ENCODE data around the gene ANKRD13A.
"Not testable (repeated sequence)": the region's sequence is repeated elsewhere in the genome, so short reads cannot be mapped to it uniquely, and the experiment has no call there.

Gene ANKRD13A

DNA sequence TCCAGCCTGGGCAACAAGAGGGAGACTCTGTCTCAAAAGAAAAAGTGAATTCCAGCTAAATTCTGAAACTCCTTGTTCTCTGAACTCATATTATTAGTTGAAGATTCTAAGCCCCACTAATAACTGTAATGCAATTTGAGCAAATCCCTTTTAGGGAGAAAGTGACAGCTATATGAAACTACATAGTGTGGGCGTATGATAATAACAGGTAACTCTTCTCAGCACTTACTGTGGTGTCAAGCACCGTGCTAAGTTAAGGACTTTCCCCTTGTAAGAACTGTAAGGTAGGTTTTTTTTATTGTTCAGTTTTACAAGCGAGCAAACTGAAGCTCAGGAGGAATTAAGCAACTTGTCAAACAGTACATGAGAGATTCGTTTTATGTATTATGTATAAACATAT lies 5.4 kb downstream of the ANKRD13A start:
- peak; percentile 68 for DNase-seq (ENCODE audit: low read depth)
- no peak for TF ChIP-seq CTCF (IDR thresholded peaks at IDR 0.05; ENCODE audit: low read depth, low read length, missing control alignments)
- H3K4me3 ChIP-seq (ENCODE audit: low read depth, low read length): no peak overlapping the region; the same call in 1 of the 2 replicates

DNA sequence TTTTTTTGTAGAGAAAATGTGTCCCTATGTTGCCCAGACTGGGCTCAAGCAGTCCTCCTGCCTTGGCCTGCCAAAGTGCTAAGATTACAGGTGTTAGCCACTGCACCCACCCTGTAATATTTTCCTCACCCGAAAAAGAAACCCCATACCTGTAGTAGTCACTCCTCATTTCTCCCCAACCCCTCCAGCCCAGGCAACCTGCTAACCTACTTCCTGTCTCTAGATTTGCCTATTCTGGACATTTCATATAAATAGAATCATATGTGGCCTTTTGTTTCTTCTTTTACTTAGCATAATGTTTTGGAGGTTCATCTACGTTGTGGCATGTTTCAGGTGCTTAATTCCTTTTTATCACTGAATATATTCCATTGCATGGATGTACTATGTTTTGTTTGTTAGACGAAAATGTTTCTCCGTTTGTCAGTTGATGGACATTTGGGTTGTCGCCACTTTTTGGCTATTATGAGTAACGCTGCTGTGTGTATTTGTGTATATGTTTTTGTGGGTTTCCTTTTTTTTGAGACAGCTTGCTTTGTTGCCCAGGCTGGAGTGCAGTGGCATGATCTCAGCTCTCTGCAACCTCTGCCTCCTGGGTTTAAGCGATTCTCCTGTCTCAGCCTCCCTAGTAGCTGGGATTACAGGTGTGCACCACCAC lies 6.2 kb downstream of the ANKRD13A start:
- no peak for TF ChIP-seq CTCF (IDR thresholded peaks at IDR 0.05; ENCODE audit: low read depth, low read length, missing control alignments)
- H3K4me3 ChIP-seq (ENCODE audit: low read depth, low read length): peak overlapping the region; percentile 25
- no peak for DNase-seq (ENCODE audit: low read depth)

DNA sequence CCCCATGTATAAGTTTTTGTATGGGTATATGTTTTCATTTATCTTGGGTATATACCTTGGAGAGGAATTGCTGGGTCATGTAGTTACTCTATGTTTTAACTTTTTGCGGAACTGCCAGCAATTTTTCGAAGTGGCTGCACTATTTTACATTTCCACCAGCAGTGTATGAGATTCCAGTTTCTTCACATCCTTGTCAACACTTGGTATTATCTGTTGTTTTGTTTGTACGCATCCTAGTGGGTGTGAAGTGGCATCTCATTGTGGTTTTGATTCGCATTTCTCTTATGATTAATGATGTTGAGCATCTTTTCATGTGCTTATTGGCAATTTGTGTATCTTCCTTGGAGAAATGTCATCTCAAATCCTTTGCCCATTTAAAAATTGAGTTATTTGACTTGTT lies 6.9 kb downstream of the ANKRD13A start:
- DNase-seq (ENCODE audit: low read depth): no peak
- no peak for TF ChIP-seq CTCF (IDR thresholded peaks at IDR 0.05; ENCODE audit: low read depth, low read length, missing control alignments)
- H3K4me3 ChIP-seq (ENCODE audit: low read depth, low read length): no peak overlapping the region; the same call in 1 of the 2 replicates

- no peak overlapping the region for H3K4me3 ChIP-seq (ENCODE audit: low read depth, low read length)
- no peak for DNase-seq (ENCODE audit: low read depth)
- no peak for TF ChIP-seq CTCF (IDR thresholded peaks at IDR 0.05; ENCODE audit: low read depth, low read length, missing control alignments)
These were observed 8.7 kb downstream of the ANKRD13A start for GRCh38 chr12:110007881-110008280.

DNA sequence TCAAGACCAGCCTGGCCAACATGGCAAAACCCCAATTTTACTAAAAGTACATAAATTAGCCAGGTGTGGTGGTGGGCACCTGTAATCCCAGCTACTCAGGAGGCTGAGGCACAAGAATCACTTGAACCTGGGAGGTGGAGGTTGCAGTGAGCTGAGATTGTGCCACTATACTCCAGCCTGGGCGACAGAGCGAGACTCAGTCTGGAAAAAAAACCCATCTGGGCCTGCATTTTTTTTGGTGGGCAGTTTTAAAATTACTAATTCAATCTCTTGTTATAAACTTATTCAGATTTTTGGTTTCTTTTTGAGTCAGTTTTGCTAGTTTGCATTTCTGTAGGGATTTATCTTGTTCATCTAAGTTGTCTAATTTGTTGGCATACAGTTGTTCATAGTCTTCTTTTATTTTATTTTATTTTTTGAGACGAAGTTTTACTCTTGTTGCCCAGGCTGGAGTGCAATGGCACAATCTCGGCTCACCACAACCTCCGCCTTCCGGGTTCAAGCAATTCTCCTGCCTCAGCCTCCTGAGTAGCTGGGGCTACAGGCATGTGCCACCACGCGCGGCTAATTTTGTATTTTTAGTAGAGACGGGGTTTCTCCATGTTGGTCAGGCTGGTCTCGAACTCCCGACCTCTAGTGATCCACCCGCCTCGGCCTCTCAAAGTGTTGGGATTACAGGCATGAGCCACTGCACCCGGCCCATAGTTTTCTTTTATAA lies 9.6 kb downstream of the ANKRD13A start:
- peak overlapping the region; percentile 32; the same call in 1 of the 2 replicates for H3K4me3 ChIP-seq (ENCODE audit: low read depth, low read length)
- not testable (repeated sequence) for DNase-seq (ENCODE audit: low read depth)

DNA sequence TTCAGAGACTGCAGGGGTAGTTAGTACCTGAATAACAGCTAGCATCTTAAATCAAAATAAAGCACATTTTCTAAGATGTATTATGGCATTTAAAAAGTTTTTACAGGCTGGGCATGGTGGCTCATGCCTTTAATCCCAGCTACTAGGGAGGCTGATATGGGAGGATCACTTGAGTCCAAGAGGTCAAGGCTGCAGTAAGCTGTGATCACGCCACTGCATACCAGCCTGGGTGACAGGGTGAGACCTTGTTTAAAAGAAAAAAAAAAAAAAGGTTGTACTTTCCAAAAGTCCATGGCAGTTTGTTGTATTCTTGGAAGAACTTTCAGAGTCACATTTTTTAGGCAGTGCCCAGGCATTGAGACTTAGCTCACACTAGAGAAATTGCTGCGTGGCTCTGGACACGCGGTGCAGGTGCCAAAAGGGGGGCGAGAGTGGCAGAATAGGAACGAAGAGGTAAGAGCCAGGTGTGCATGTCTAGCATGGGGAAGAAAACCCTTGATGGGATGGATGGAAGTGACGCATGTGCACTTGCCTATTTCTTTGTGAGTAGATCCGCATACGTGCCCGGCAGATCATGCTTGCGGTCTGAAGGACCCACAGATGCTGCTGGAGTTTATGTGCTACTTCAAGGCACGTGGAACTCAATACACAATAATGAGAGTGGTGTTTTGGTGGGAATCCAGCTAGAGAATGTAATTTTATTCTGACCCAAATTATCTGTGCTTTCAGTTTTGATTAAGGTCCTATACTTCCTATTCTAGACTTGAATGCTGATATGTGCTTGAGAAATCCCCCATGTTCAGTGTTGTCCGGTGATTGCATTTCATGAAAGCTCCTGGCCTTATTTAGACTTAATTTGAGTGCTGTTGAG lies 11.9 kb downstream of the ANKRD13A start:
- H3K4me3 ChIP-seq (ENCODE audit: low read depth, low read length): peak overlapping the region; percentile 37

More for the DNA sequence above, 11.9 kb downstream of the ANKRD13A start:
- no peak for TF ChIP-seq CTCF (IDR thresholded peaks at IDR 0.05; ENCODE audit: low read depth, low read length, missing control alignments)
- DNase-seq (ENCODE audit: low read depth): no peak

Data from GM12864 (cell line).